NCI-H2196 (cell line): ENCODE data around the gene CAT.

Experiments used
- DNase-seq: peaks from one replicate; lab custom pipeline; 2025; ENCODE audit not compliant: unreplicated experiment; lab: John Stamatoyannopoulos, UW

Gene CAT

DNA sequence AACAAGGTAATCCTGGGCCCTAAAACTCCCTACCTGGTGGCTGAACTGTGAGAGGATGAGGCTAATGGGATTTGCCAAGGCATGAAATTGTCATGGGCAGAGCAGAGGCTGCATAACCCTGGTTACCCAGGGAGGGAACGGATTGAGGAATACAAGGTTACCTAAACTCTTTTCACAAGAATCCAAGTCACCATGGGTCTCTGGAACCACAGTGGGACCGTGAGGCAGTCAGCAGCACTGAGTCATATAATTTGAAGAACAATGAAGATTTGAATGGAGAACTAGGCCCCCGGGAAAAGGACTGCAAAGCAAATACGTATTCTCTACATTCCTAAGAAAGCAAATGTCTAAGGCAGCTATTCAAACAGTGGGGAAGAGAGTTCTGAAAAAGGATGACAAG lies 19.8 kb downstream of the CAT start:
- DNase-seq: no peak

DNA sequence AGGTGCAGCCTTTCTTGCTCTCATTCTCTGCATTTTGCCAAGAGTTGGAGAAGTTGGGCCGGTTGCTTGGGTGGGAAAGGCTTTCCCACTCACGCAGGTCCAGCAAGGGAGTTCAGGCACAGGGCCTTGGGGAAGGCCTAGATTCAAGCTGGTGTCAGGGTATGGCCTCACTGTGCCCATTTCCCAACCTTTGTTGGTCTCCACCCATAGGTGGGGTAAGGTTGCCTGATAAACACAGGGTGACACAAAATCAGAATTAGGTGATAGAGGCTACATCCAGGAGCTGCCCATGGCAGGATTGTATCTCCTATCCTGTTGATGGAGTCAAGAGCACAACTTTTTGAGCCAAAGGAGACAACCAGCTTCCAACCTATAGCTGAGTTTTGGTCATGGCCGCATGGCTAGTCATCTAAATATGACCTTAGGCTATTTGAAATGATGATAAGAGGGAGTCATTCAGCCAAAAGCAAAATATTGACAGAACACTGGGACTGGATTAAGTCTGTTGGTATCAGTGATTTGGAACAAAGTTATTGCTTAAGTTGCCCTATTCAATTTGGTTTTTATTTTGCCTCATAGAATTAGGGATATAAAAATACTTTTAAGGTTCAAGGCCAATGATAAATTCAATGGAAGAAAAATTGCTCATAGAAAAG lies 20.9 kb downstream of the CAT start:
- no peak for DNase-seq

DNA sequence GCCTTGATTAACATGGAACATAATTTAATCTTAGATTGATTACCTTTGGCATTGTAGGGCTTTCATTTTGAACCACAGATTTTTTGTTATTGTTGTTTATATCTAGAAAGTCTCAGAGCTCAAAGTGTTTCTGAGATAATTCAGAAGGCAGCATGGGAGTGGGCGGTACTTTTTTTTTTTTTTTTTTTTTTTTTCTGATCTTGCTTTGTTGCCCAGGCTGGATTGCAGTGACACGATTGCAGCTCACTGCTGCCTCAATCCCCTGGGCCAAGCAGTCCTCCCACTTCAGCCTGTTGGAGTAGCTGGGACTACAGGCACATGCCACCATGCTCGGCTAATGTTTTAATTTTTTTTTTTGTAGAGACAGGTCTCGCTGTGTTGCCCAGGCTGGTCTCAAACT lies 21.5 kb downstream of the CAT start:
- DNase-seq: no peak

DNA sequence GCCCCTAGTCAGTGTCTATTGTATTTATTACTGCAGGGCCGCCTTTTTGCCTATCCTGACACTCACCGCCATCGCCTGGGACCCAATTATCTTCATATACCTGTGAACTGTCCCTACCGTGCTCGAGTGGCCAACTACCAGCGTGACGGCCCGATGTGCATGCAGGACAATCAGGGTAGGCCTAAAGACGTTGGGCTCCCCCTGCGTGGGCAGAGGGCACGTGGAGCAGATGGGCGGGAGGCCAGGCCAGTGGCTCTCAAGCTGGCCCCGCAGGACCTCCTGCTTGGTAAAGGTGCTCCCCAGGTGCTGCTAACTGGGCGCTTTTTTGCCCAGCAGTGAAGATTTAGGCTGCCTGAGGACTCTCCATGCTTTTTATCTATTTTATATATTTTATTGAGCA lies 22.5 kb downstream of the CAT start:
- no peak for DNase-seq

DNA sequence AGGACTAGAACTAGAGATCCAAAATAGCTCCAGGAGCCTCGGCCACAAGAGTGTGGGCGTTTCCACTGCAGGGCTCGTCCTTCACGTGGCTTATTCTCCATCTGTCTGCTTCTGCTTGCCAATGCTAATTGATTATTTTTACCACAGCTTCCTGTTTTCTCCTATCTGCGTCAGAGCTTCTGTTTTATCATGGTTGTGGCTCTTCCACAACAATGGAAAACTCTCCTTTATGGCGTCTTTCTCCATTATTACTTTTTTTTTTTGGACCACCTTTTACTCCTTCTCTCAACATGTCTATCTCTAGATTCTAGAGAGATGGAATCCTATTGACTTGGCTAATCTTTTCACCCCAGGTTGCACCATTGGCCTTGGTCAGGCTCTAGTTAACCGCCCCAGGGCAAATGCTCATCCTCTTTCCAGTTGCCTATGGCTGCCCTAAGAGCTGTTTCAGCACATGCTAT lies 25.9 kb downstream of the CAT start:
- DNase-seq: no peak

DNA sequence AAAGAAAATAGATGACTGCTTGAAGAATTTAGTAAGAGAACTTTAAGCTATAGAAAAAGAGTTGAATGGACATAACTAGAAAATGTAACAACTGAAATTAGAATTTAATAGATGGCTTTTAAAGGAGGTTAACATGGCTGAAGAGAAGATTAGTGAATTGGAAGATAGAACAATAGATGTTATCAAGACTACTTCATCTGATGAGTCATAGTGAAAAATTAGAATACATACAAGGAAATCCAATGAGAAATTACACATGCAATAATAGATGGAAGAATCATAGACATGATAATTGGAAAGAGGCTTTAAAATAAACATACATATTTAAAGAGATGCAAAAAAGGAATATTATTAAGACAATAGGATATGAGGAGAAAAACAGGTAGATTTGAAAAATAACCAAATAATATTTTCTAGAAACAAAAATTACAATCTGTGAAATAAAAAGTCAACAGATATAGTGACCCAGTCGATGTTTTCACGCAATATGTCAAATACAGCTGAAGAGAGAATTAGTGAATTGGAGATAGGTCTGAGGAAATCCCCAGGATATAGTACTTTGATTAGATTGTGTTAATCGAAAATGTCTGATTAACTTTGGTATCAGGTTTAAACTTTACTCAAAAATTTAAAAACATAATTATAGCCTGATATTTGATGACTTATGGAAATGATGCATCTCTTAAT lies 28.2 kb downstream of the CAT start:
- DNase-seq: no peak

DNA sequence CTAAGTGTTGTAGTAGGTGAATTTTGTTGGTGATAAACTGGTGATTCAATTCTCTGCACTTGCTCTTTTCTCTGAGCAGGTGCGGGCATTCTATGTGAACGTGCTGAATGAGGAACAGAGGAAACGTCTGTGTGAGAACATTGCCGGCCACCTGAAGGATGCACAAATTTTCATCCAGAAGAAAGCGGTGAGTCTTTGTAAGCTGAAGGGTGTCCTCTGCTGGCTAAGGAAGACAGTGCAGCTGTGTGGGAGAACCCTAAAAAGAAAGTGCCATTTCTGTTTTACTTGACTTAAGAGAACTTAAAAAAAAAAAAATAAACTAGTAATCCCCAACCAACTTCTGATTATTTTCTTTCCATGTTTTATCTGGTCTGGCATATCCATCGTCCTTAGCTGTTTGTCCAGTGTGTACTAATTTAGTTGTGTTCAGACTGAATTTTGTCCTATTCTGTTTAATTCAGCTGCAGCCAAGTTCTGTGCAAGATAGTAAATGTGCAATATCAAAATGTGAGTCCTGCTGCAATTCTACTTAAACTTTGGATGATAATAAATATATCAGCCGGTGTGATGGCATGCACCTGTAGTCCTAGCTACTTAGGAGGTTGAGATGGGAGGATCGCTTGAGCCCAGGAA lies 29.6 kb downstream of the CAT start:
- DNase-seq: peak; percentile 40

DNA sequence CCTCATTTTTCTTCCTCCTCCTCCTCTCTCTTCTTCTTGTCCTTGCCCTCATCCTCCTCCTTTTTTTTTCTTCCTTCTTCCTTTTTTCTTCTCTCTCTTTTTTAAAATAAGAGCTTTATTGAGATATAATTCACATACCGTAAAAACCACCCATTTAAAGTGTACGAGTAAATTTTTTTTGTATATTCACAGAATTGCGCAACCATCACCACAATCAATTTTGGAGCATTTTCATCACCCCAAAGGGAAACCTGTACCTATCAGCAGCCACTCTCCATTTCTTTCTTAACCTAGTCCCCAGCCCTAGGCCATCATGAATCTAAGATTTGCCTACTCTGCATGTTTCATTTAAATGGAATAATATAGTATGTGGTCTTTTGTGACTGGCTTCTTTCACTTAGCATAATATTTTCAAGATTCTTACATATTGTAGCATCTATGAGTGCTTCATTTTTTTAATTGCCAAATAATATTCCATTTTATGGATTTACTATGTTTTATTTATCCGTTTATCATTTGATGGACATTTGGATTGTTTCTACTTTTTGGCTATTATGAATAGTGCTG lies 35.0 kb downstream of the CAT start:
- DNase-seq: no peak

DNA sequence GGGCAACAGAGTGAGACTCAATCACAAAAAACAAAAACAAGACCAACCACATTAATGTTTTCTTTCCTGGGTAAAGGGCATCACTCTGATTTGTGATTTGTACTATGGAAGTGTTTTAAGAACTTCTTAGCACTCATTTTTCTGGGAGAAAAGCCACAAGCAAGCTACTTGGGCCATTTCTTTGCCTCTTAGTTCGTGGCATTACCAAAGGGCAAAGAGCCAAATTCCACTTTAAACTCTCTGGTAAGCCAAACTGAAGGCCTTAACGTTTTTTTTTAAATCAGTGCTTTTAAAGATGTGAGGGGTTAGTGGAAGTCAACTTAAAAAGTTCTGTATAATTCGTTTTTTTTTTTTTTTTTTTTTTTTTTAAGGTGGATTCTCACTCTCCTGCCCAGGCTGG lies 36.9 kb downstream of the CAT start:
- no peak for DNase-seq

DNA sequence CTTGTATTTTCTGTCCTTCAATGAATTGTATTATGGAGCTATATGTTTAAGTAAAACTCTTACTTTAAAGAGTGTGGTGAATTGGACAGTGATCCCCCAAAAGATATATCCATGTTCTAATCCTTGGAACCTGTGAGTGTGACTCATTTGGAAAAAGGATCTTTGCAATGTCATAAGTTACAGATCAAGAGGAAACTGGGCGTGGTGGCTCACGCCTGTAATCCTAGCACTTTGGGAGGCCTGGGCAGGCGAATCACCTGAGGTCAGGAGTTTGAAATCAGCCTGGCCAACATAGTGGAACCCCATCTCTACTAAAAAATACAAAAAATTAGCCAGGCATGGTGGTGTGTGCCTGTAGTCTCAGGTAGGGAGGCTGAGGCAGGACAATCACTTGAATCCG lies 38.1 kb downstream of the CAT start:
- DNase-seq: no peak

DNA sequence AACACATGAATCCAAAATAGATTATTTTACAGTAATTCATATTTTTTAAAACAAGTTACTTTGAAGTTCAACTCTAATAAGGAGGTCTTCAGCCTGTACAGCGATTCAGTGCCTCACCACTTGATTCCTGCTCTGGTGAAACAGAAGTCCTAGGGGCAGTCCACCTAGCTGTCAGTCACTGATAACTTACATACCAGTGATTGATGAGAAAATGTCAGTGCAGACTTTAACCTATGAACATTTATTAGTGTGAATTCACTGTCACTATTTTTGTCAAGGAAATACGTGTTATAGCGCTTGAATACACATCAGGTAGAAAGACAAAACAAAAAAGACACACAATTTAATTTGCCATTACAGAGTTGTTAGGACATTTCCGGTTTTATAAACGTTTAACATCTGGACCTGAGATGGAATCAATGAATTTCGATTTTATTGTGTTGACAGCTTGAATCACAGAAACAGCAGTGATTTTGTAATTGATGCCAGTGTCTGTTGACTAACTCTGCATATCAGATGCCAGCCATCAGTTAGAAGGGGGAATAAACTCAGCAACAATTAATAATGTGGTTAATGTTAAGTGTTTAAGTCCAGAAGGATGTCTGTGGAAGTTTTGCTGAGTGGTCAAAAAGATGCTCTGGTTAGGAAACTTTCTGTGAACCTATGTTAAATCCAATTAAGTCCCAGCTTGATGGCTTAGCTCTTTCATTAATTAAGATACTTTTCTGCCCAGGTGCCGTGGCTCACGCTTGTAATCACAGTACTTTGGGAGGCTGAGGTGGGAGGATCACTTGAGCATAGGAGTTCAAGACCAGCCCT lies 40.3 kb downstream of the CAT start:
- DNase-seq: no peak

DNA sequence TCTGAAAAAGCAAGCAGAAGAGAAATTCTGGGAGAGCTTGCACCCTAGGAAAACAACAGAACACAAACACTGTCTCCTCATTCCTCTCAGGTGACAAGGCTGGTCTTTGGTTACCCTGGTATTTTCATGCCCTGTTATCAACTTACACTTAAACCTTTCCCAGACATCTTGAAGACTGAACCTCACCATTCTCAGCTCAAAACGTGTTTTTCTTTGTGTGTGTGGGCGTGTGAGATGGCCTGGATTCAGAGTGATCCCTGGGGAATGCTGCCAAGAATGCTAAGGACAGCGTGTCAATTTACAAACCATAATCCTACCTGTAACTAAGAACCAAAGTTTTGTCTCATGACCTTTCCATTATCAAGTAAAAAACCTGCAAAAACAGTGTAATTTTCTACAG lies 41.6 kb downstream of the CAT start:
- DNase-seq: no peak

DNA sequence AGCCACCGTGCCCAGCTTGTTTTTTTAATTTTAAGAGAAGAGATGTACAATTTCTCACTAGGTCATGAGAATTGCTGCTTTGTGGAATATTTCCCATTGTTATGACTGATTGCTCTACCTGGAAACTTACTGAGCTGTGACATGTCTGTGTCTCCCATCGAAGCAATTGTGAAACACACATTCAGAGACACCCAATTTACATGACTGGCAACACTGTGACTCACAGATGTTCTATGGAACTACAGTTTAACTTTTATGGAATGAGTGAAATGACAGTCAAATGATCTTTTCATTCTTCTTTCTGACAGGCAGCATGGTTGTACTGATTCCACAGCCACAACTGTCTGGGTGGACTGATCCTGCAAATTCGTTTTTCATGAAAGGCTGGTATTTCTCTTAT lies 42.6 kb downstream of the CAT start:
- no peak for DNase-seq

DNA sequence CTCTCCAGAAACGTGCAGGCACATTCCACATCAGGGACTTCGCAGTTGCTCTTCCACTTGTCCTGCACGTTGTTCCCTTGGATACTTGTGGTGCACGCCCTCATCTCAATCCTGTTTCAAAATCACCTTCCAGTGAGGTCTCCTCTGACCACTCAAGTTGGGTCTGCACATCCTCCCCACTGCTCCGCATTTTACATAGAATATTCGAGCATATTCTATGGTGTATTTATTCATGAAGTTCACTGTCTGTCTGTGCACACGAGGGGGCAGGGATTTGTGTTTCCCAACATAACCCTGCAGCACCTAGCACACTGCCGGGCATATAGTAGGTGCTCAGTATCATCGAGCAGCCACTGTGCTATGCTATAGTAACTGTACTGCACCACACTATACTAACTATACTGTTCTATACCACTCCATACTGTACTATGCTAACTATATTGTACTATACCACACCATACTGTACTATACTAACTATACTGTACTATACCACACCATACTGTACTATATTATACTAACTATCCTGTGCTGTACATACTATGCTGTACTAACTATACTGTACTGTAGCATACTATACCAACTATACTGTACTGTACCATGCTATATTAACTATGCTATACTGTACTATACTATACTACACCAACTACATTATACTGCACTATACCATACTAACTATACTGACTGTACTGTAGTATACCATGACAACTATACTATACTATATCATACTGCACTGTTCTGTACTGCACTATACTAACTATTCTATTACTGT lies 44.6 kb downstream of the CAT start:
- no peak for DNase-seq

DNA sequence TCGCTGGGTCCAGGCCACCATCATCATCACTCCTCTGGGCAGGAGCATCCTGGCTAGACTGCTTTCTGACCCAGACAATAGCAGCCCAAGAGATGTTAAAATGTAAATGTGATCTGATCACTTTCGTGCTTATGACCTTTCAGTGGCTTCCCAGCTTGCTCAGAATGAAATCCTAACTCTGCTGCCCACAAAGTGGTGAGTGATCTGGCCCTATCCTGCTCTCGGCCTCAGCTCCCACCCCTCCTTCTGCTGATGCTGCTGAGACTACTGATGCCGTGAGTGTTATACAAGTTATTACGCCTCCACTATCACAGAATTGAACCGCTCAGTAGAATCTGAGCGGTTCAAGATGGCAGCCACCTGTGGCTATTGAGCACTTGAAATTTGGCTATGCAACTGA lies 48.7 kb downstream of the CAT start:
- no peak for DNase-seq

DNA sequence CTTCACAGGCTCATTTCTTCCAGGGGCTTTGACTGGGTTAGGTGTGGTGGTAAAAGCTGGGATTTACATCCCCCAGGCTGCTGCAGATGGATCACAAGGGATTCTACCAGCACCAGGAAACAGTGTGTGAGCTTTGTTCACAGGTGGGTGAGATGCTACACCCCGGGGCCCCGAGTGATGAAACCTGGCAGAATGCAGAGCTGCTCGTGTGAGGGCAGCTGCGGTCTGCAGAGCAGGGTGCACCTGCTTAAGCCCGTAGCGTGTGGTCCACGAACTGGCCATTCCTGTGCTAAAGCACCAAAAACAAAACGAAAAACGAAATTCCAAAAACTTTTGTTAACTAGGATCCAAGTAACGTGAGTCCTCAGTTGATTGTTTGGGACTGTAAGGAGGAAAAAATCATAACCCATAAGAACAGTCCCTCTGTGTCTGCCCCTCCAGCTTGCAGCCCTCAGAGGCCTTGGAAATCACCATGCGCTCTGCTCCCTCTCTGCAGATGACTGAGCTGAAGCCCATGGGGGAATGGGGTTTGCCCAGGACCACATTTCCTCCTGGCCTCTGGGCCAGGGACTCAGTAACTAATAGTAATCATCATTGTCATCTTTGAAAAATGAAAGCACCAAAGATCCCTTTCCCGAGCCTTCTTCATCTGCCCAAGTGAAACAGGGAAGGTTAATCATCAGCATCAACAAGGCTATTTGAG lies 50.3 kb downstream of the CAT start:
- DNase-seq: no peak

DNA sequence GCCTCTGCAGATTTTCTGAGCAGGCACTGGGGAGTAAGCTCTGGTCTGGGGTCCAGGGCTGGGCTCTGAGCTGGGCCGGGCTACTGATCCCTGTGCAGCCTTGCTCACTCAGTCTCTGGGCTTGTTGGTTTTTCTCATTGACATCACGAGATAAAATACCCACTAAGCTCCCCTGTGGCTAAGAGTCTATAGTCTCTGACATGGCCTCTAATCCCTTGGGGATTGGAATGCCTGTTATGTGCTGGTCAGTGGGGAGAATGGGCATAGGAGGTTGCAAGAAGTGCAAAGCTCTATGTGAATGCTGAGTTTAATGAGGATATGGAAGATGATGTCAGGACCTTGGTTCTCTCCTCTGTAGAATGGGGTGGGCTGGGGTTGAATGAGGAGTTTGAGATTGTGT lies 51.6 kb downstream of the CAT start:
- no peak for DNase-seq

DNA sequence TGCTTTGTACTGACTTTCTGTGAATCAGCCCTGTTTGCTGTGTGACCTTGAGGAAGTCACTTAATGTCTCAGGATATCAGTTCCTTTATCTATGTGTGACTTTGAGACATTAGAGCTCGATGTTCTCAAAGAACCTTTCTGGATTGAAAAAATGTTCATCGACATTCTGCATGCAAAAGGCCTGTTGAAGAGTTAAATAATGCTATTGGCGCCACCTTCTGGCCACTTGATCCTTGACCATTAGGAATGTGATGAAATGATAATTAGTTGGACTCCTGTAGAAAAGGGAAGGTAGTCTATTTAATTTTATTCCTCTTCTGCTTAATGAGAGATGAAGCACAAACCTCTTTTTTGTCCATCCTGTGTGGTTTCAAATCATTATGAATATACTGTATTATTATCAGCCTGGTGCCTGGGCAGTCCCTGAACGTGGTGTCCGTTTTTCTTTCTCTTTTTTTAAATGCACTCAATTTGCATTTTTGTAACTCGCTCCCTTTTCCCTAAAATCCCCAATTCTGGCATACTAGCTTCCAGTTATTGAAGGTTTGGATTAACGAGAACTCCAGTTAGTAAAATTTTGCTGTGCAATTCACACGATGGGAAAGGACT lies 54.2 kb downstream of the CAT start:
- peak; percentile 78 for DNase-seq

DNA sequence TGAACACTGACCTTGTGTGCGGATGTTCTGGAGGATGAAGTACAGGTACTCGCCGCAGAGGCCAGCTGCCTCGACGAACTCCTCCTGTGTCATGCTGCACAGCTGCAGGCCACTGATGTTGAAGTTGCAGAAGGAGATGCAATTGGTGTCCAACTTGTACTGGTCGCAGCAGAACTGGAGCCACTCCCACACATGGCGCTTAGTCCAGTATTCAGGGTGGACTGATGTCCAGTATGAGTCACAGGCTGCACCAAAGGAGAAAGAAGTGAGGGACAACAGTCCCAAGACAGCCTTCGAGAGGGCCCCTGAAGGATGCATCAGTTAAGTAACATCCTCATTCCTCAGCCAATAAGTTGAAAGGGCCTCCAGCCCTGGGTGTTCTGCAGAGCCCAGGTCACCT lies 54.7 kb downstream of the CAT start:
- no peak for DNase-seq
